ENCODE data around the gene BGLAP. TPM values are rescaled to one million over a fixed set of nuclear protein-coding genes. Genes with fewer than 3 reads are reported as not detected.

BGLAP gene
- total RNA-seq, 1 donor from 2014 or later: 5.8 TPM

- DNase-seq (ENCODE audit: low spot score, unreplicated experiment): no peak
- no peak for TF ChIP-seq CTCF (IDR thresholded peaks at IDR 0.05; ENCODE audit: unreplicated experiment)
- Mint-ChIP-seq H3K27ac (no peak overlapping the region), H3K4me3 (ENCODE audit: low read depth) (no peak overlapping the region), H3K9me3 (ENCODE audit: low read depth) (no peaks in the 10 kb centered on the region), H3K4me1 (ENCODE audit: low read depth) (no peaks in the 10 kb centered on the region), H3K36me3 (ENCODE audit: insufficient read depth) (peaks cover 47% of the 10 kb centered on the region), H3K27me3 (no peaks in the 10 kb centered on the region)
Measured at GRCh38 chr1:156263288-156263655, 21.3 kb downstream of the BGLAP start.

- no peak for DNase-seq (ENCODE audit: low spot score, unreplicated experiment)
- Mint-ChIP-seq H3K27ac (no peak overlapping the region), H3K27me3 (no peaks in the 10 kb centered on the region), H3K36me3 (ENCODE audit: insufficient read depth) (peaks cover 41% of the 10 kb centered on the region), H3K4me3 (ENCODE audit: low read depth) (no peak overlapping the region), H3K9me3 (ENCODE audit: low read depth) (no peaks in the 10 kb centered on the region), H3K4me1 (ENCODE audit: low read depth) (no peaks in the 10 kb centered on the region)
- no peak for TF ChIP-seq CTCF (IDR thresholded peaks at IDR 0.05; ENCODE audit: unreplicated experiment)
Measured at GRCh38 chr1:156266051-156266450, 24.1 kb downstream of the BGLAP start.

- Mint-ChIP-seq H3K4me1 (ENCODE audit: low read depth) (no peaks in the 10 kb centered on the region), H3K36me3 (ENCODE audit: insufficient read depth) (peaks cover 38% of the 10 kb centered on the region), H3K9me3 (ENCODE audit: low read depth) (no peaks in the 10 kb centered on the region), H3K27me3 (no peaks in the 10 kb centered on the region), H3K4me3 (ENCODE audit: low read depth) (no peak overlapping the region), H3K27ac (no peak overlapping the region)
- no peak for TF ChIP-seq CTCF (IDR thresholded peaks at IDR 0.05; ENCODE audit: unreplicated experiment)
- no peak for DNase-seq (ENCODE audit: low spot score, unreplicated experiment)
Measured at GRCh38 chr1:156268336-156268735, 26.4 kb downstream of the BGLAP start.

GRCh38 chr1:156270314-156270713 lies 28.3 kb downstream of the BGLAP start:
- no peak overlapping the region for H3K27ac Mint-ChIP-seq
- H3K36me3 Mint-ChIP-seq (ENCODE audit: insufficient read depth): peaks cover 48% of the 10 kb centered on the region
- H3K27me3 Mint-ChIP-seq: no peaks in the 10 kb centered on the region
- H3K4me3 Mint-ChIP-seq (ENCODE audit: low read depth): no peak overlapping the region
- no peak for DNase-seq (ENCODE audit: low spot score, unreplicated experiment)
- H3K4me1 Mint-ChIP-seq (ENCODE audit: low read depth): no peaks in the 10 kb centered on the region
- H3K9me3 Mint-ChIP-seq (ENCODE audit: low read depth): no peaks in the 10 kb centered on the region
- no peak for TF ChIP-seq CTCF (IDR thresholded peaks at IDR 0.05; ENCODE audit: unreplicated experiment)

GRCh38 chr1:156276532-156276931 lies 34.5 kb downstream of the BGLAP start:
- TF ChIP-seq CTCF (IDR thresholded peaks at IDR 0.05; ENCODE audit: unreplicated experiment): no peak
- H3K27ac Mint-ChIP-seq: no peak overlapping the region
- H3K36me3 Mint-ChIP-seq (ENCODE audit: insufficient read depth): peaks cover 34% of the 10 kb centered on the region
- H3K9me3 Mint-ChIP-seq (ENCODE audit: low read depth): no peaks in the 10 kb centered on the region
- DNase-seq (ENCODE audit: low spot score, unreplicated experiment): no peak
- H3K27me3 Mint-ChIP-seq: no peaks in the 10 kb centered on the region
- H3K4me3 Mint-ChIP-seq (ENCODE audit: low read depth): no peak overlapping the region
- H3K4me1 Mint-ChIP-seq (ENCODE audit: low read depth): peaks cover 6% of the 10 kb centered on the region
